Esophagus muscularis mucosa (tissue), 4 donors: ENCODE data around the gene USP25. TPM values are rescaled to one million over a fixed set of nuclear protein-coding genes. Genes with fewer than 3 reads are reported as not detected.

ENCODE experiments used
- DNase-seq: peaks from one replicate; pipeline ENCODE4 v3.0.0-alpha.2; 2017; ENCODE audit errors: extremely low spot score
- H3K27ac ChIP-seq, 4 donors: fragments of 200-600 bp; sonication (generic); replicated peaks in 1 of 4; 1 replicate in 3 of 4; 2 replicates in 1 of 4; pipeline ENCODE4 v1.5.1; 2016 to 2019; ENCODE audit warnings: mild to moderate bottlenecking in 1 of 4
- H3K27me3 ChIP-seq, 4 donors: fragments of 200-600 bp; sonication (generic); one replicate each; pipeline versions ENCODE4 v1.5.1 to v1.6.0; 2016 to 2019
- H3K36me3 ChIP-seq, 4 donors: fragments of 200-600 bp; sonication (generic); one replicate each; pipeline ENCODE4 v1.5.1; 2016 to 2019
- H3K4me1 ChIP-seq, 4 donors: fragments of 200-600 bp; sonication (generic); one replicate each; pipeline ENCODE4 v1.5.1; 2016 to 2019
- H3K4me3 ChIP-seq, 4 donors: fragments of 200-600 bp; sonication (generic); 1 replicate in 2 of 4; 2 replicates in 2 of 4; pipeline ENCODE4 v1.5.1; 2016 to 2019; ENCODE audit warnings: mild to moderate bottlenecking in 4 of 4, moderate library complexity in 1 of 4
- H3K9me3 ChIP-seq, 4 donors: fragments of 200-600 bp; sonication (generic); 1 replicate in 3 of 4; 2 replicates in 1 of 4; pipeline ENCODE4 v1.5.1; 2016 to 2019
- EP300 ChIP-seq: sonication (generic); formaldehyde crosslinking; IDR thresholded peaks from one replicate; pipeline ENCODE4 v1.6.1; 2017; ENCODE audit warnings: antibody characterized with exemption
- POLR2A ChIP-seq: fragments of 450-650 bp; IDR thresholded peaks from one replicate; pipeline ENCODE4 v1.6.1; 2017; ENCODE audit warnings: antibody characterized with exemption, moderate library complexity, mild to moderate bottlenecking, low read depth
- POLR2AphosphoS5 ChIP-seq, 2 donors: sonication (generic); formaldehyde crosslinking; IDR thresholded peaks; one replicate each; pipeline ENCODE4 v1.6.1; 2017; ENCODE audit warnings: antibody characterized with exemption in 2 of 2
- WGBS: methylation state at CpG from one replicate; pipeline ENCODE4 v1.1.5; 2018; 5-methylcytosine and 5-hydroxymethylcytosine counted together
- intact Hi-C: fragments of 100-400 bp; cut with DNase I; formaldehyde crosslinking; loops from one replicate; pipeline ENCODE4 v1.15.1; 2023
- total RNA-seq, 4 donors: library from RNA; depleted of rRNA; stranded (reverse); fragments of >200 nt; gene quantifications; one replicate each; pipeline versions ENCODE4 v1.1.0 to v1.2.1, GENCODE V29; 2016
- TF ChIP-seq, protein P1 (sequence below), 3 experiments: fragments of 200-600 bp in 2 of 3; fragments of 450-650 bp in 1 of 3; sonication (generic) in 2 of 3; IDR thresholded peaks; one replicate each; pipeline ENCODE4 v1.5.1; 2017 to 2019; ENCODE audit warnings: antibody characterized with exemption in 3 of 3, mild to moderate bottlenecking in 2 of 3, moderate library complexity in 1 of 3

Gene USP25
- total RNA-seq, 4 donors from 2014 or later = 48.2 to 75.1 (median 60.0) TPM

DNA sequence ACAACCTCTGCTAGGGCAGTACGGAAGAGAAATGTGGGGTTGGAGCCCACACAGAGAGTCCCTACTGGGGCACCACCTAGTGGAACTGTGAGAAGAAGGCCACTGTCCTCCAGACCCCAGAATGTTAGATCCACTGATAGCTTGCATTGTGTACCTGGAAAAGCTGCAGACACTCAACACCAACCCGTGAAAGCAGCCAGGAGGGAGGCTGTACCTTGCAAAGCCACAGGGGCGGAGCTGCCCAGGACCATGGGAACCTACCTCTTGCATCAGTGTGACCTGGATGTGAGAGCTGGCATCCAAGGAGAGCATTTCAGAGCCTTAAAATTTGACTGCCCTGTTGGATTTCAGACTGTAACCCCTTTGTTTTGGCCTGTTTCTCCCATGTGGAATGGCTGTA lies 85.5 kb downstream of the USP25 start:
- H3K27ac ChIP-seq = no peak overlapping the region
- H3K4me3 ChIP-seq = no peak overlapping the region
- H3K4me1 ChIP-seq = no peaks in the 10 kb centered on the region
- no peak for DNase-seq
- TF ChIP-seq EP300 = no peak
- no peak for TF ChIP-seq POLR2AphosphoS5 (IDR thresholded peaks at IDR 0.05)
- TF ChIP-seq, protein P1, sequence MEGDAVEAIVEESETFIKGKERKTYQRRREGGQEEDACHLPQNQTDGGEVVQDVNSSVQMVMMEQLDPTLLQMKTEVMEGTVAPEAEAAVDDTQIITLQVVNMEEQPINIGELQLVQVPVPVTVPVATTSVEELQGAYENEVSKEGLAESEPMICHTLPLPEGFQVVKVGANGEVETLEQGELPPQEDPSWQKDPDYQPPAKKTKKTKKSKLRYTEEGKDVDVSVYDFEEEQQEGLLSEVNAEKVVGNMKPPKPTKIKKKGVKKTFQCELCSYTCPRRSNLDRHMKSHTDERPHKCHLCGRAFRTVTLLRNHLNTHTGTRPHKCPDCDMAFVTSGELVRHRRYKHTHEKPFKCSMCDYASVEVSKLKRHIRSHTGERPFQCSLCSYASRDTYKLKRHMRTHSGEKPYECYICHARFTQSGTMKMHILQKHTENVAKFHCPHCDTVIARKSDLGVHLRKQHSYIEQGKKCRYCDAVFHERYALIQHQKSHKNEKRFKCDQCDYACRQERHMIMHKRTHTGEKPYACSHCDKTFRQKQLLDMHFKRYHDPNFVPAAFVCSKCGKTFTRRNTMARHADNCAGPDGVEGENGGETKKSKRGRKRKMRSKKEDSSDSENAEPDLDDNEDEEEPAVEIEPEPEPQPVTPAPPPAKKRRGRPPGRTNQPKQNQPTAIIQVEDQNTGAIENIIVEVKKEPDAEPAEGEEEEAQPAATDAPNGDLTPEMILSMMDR (IDR thresholded peaks at IDR 0.05) = no peak
- no peak for TF ChIP-seq POLR2A
- 100% methylated on average over 2 of the region's 3 CpGs for WGBS
- peaks cover 0 to 43% (median 23%) of the 10 kb centered on the region in 4 donors for H3K36me3 ChIP-seq
- intact Hi-C loops = loop anchor here (5.0 kb wide), 1 partner anchor 88 kb away; the partner anchor contains the start of gene USP25
- no peaks in the 10 kb centered on the region for H3K9me3 ChIP-seq
- no peaks in the 10 kb centered on the region for H3K27me3 ChIP-seq

DNA sequence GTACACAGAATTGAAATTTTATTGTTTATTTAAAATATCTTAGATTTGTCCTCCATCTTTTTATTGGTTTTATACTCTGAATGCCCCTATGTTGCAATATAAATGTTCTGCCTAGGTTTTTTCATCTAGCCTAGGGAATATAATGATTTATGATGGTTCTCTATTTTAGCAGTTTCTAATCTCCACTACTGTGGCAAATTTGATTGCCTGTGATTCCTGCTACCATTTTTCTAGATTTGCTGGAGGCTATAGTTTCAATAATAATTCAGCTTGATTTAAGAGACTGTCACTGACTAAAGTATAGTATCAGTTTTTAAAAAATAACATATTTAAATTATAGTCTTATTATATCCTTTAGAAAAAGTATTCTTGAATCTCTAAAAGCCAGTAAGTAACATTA lies 90.5 kb downstream of the USP25 start:
- peaks cover 0 to 34% (median 11%) of the 10 kb centered on the region in 4 donors for H3K36me3 ChIP-seq
- intact Hi-C loops = no loop called here
- H3K27ac ChIP-seq = no peak overlapping the region
- no peak for DNase-seq
- TF ChIP-seq, protein P1 (IDR thresholded peaks at IDR 0.05) = no peak
- TF ChIP-seq POLR2A (no peak), EP300 (no peak), POLR2AphosphoS5 (IDR thresholded peaks at IDR 0.05) (no peak)
- peaks cover 2 to 12% (median 9%) of the 10 kb centered on the region in 4 donors for H3K4me1 ChIP-seq
- no peak overlapping the region for H3K4me3 ChIP-seq
- no peaks in the 10 kb centered on the region for H3K27me3 ChIP-seq
- no peaks in the 10 kb centered on the region for H3K9me3 ChIP-seq

GRCh38 chr21:15820852-15821379 lies 91.1 kb downstream of the USP25 start:
- Histone ChIP-seq H3K4me1 (peaks cover 7 to 16% (median 12%) of the 10 kb centered on the region in 4 donors), H3K36me3 (peaks cover 0 to 28% (median 11%) of the 10 kb centered on the region in 4 donors), H3K9me3 (no peaks in the 10 kb centered on the region), H3K4me3 (no peak overlapping the region), H3K27ac (no peak overlapping the region), H3K27me3 (no peaks in the 10 kb centered on the region)
- TF ChIP-seq POLR2A = no peak
- TF ChIP-seq EP300 = no peak
- no peak for TF ChIP-seq POLR2AphosphoS5 (IDR thresholded peaks at IDR 0.05)
- TF ChIP-seq, protein P1 (IDR thresholded peaks at IDR 0.05) = no peak
- DNase-seq = no peak
- intact Hi-C loops = no loop called here
- 75% methylated on average over 3 of the region's 3 CpGs for WGBS

- intact Hi-C loops = no loop called here
- Histone ChIP-seq H3K4me3 (no peak overlapping the region), H3K4me1 (peaks cover 18 to 33% (median 26%) of the 10 kb centered on the region in 4 donors), H3K9me3 (no peaks in the 10 kb centered on the region), H3K27me3 (no peaks in the 10 kb centered on the region), H3K27ac (no peak overlapping the region), H3K36me3 (peaks cover 0 to 16% (median 5%) of the 10 kb centered on the region in 4 donors)
- TF ChIP-seq, protein P1 (IDR thresholded peaks at IDR 0.05) = no peak
- no peak for TF ChIP-seq EP300
- TF ChIP-seq POLR2AphosphoS5 (IDR thresholded peaks at IDR 0.05) = no peak
- no peak for DNase-seq
- WGBS = 91% methylated on average over 4 of the region's 4 CpGs
These were observed 93.8 kb downstream of the USP25 start for GRCh38 chr21:15823486-15824150.
